OCI-M2 (cell line): ENCODE data around the gene SPG11.
A peak's percentile ranks its signal among the peaks of the same experiment; 100 is the strongest.
"Not testable (repeated sequence)": the region's sequence is repeated elsewhere in the genome, so short reads cannot be mapped to it uniquely, and the experiment has no call there.

ENCODE experiments used
- DNase-seq: peaks from one replicate; lab custom pipeline; 2025; ENCODE audit not compliant: unreplicated experiment; lab: John Stamatoyannopoulos, UW

The SPG11 gene

DNA sequence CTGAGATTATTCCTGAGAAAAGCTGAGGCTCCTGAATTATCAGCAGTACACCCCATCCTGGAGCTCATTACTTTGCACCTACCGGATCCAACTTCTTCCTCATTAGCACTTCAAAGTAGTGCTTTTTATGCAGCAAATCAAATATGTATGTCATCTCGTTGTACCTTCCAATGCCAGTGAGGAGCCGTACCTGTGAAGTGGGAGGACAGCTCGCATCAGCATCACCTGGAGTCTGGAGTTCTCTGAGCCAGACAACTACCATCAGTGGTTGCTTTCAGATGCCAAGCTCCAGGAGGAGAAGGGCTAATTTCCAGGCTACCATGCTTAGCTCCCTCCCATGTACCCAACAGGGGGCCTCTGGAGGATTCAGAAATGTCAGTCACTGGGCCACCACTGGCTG, 94.1 kb downstream of the SPG11 start:
- DNase-seq, result no peak

- no peak for DNase-seq
Observed at GRCh38 chr15:44568338-44568737, 95.1 kb downstream of the SPG11 start.

DNA sequence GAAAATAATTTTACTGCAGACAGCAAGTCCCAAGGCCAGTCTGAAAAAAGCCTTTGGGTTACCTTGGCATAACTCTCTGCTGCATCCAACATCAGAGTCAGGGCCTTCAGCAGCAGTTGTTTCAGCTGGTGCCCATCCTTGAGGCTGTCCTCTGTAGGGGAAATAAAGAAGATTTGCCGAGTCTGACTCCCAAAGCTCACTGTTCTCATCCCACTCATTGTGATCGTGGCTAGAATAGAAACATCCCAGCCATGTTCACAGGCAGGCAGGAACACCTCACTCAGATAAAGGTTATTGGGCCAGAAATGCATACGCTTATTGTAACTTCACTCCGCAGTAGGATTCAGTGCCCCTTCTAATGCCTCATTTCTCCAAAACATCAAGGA, 97.3 kb downstream of the SPG11 start:
- no peak for DNase-seq

DNA sequence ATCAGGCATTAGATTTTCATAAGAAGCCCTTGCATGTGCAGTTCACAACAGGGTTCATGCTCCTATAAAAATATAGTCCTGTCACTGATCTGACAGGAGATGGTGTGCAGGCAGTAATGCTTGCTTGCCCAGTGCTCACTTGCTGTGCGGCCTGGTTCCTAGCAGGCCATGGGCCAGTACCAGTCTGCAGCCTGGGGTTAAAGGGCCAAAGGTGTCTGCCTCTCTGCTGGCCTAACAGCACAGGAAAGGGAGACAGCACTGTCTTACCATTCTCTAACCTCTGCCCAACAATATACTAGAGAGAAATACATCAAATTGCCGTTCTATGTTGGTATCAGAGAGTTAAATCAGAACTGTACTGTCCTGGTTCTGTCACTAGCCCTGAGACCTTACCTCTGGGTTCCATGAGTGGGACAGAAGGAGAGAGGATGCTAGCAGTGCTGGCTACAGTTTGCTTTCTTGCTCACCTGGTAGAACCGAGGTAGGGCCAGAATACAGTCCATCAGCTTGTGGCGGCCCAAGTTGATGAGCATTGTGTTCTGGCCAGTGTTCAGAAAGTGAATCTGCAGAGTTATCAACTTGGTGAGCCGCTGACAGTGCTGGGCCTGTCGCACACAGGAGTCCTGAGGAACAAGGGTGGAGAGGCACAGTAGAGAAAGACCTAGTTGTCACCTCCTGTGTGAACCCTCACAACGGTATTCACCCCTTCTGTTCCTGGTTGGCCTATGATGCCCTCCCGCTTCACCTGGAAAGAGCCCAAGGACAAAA, 97.9 kb downstream of the SPG11 start:
- no peak for DNase-seq

GRCh38 chr15:44560926-44561325, 102.5 kb downstream of the SPG11 start:
- DNase-seq, result not testable (repeated sequence)

DNA sequence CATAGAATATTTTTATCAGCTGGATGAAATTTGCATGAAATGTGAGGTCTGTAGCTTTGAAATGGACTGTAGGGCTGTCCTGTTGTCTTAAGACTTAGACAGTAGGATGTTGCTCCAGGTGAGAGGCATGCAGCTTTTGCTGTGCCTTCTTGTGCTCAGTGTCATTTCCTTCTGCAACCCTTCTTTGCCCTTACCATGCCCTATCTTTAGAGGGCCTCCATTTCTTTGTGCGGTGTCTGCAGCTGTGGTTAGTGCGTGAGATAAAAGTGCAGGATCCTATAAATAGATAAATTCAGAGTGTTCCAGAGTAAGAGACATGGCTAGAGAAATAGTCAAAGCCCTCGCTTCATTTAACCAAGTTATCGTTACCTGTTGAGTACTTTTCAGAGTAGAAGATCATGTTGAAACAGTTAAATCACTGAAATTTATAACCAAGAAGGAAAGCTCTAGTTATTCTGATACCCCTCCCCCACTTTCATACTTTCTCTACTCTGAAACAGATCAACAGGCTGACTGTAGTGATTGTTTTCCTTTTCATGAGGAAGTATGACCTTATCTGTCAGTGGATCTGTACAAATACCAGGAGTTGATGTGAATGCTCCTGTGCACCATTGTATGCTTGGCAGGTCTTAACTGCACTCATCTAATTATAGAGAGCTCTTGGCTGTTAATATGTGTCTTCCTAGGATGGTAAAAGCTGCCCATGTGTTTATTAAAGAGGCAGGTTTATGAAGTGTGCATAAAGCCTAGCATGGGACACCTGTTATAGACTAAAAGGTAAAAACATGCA, 108.3 kb downstream of the SPG11 start:
- DNase-seq, result no peak

DNA sequence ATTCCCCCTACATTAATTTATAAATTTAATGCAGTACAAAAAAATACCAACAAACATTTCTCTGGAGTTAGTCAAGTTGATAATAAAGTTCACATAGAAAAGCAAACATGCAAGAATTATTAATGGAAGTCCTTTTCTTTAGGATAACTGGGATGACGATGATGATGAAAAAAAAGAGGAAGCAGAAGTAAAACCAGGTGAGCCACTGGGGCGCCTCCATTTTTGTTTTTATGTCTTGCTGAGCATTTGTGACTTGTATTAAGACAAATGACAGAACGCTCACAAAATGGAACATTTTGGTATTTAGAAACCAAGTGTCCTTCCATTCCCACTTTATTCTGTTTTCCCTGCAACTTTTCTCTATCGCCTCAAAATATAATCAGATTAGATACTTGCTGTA, 112.7 kb downstream of the SPG11 start:
- no peak for DNase-seq

DNA sequence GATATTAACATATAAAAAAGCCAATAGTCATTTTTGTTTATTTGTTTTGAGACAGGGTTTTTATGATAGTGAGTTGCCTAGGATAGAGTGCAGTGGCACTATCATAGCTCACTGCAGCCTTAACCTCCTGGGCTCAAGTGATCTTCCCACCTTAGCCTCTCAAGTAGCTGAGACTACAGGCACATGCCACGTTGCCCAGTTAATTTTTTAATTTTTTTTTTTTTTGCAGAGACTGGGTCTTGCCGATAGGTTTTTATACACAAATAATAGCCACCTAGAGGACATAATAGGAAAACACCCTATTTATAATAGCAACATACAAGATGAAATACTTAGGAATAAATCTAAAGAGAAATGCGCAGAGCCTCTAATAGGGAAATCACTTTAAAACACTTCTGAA, 113.2 kb downstream of the SPG11 start:
- DNase-seq, result no peak

DNA sequence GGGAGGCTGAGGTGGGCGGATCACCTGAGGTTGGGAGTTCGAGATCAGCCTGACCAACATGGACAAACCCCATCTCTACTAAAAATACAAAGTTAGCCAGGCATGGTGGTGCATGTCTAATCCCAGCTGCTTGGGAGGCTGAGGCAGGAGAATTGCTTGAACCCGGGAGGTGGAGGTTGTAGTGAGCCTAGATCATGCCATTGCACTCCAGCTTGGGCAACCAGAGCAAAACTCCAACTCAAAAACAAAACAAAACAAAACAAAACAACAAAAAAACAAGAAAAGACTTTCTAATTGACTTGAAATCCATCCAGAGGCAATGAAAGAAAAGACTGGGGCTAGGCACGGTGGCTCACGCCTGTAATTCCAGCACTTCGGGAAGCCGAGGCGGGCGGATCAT, 114.3 kb downstream of the SPG11 start:
- DNase-seq, result not testable (repeated sequence)

DNA sequence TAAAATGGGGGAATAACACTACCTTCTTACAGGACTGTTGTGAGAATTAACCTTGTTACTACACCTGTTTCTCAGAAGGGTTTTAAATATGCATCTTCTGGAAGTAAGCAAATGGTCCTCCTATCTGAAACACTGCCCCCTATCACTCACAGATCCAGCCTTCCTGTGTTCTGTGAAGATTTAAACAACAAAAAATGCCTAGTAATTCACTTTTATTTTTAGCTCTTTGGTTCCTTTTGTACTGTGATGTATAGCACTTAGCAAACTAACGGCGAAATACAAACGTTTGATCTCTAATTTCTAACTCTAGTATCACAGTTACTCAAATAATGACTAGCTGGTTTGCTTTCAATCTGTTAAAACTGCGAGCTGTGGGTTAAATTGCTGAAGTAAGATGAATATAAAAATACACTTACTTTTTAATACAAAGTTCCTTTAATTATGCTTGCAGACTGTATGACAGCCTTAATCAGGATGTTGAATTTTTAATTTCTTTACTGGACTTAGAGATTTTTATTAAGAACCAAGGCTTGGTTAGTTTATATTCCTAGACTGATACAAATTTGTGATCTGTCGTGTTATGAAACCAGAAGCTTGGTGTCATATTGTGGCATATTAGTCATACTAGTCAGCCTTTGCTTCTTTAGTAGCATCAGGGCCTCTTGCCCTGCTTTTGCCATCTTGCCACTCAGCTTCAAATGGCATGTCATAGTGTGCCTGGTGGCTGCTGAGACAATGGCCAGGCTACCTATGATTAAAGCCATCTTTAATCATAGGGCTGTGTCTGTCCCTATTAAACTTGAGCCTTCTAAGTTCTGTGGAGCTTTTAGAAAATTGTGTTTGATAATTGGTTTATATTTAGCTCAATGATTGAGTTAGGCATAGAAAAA, 117.3 kb downstream of the SPG11 start:
- DNase-seq, result no peak

GRCh38 chr15:44544745-44545144, 118.7 kb downstream of the SPG11 start:
- not testable (repeated sequence) for DNase-seq

GRCh38 chr15:44542596-44542995, 120.9 kb downstream of the SPG11 start:
- DNase-seq, result no peak

- DNase-seq, result no peak
Observed at GRCh38 chr15:44541282-44541958, 122.0 kb downstream of the SPG11 start.

DNA sequence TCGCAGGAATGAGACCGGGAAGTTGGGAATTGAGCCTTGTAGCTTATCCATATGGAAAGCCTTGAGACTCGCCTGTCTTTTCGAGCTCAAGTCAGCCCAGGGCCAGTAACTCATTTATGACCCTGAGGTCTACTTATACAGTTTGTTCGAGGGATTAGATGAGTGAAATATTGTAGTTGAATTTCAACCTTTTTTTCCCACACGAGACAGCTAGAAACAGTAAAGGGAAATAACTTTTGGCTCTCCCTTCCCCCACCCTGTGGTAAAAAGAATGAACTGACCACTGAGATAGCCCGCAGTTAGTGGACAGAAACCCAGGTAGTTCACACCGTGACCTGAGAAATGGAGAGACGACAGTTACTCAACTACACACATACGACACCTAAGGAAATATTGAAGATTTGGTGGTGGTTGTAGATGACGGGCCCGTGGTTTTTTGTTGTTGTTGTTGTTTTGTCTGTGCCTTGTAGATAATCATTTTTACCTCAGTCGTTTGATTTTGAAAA, 125.7 kb downstream of the SPG11 start:
- no peak for DNase-seq

DNA sequence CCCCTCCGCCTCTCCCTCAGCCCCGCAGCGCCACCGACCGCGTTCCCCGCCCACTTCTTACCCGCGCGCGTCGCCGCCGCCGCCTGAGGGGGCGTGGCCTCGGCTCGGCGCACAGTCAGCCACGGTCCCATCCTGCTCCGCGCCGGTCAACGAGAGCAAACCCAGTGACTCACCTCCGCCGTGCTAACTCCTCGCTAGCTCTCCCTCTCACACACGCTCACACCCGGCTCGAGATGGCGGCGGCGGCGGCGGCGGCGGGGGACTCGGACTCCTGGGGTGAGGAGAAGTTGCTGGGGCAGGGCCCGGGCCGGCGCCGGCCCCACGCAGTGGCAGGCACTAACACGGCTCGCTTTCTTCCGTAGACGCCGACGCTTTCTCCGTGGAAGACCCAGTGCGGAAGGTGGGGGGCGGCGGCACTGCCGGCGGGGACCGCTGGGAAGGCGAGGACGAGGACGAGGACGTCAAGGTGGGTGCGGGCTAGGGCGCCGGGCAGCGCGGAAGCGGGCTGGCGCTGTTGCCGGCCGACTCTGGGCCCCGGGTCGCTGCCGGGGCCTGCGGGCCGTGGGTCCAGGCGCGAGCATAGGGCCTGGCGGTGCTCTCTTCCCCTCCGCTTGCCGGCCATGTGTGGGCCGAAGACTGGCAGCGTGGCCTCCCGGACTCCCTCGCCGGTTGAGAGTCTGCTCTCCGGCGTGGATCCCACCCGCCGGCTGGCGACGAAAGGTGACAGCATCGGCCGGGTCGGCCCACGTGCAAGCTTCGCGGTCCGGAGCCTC, 126.3 kb downstream of the SPG11 start, which contains the start of gene EIF3J:
TSS of gene EIF3J (plus strand) at position 186 of the 773 bp plus-strand sequence. CDS start at position 234, 48 bp downstream.
- no peak for DNase-seq

DNA sequence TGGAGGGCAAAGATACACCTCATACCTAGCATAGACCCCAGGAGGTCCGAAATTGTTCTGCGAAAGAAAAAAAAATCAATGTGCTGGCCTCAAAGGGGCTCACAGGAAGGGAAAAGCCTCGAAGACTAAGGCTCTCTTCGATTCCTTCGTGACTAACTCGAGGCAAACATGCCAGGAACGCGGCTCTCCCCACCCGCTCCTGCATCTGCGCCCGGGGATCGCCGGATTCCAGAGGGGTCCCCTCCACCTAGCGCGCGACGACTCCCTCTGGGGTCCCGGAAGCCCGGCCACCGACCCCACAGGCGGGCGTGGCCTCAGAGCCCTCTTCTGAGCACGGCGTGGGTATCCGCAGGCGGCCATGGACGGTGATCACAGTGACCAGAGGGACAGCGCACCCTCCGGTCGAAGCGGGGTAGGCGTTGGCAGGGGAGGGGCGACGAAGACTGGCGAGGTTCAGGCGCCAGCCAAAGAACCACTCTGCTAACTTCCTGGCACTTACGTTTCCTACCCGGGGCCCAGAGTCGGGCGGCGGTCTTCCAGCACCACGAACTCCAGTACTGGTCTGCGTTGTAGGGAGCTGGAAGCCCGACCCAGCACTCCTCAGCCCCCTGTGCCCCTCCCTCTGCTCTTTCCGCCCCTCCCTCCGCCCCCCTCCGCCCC, 127.0 kb downstream of the SPG11 start:
- peak; percentile 52 for DNase-seq

GRCh38 chr15:44535523-44536301, 127.8 kb downstream of the SPG11 start:
- DNase-seq, result no peak

DNA sequence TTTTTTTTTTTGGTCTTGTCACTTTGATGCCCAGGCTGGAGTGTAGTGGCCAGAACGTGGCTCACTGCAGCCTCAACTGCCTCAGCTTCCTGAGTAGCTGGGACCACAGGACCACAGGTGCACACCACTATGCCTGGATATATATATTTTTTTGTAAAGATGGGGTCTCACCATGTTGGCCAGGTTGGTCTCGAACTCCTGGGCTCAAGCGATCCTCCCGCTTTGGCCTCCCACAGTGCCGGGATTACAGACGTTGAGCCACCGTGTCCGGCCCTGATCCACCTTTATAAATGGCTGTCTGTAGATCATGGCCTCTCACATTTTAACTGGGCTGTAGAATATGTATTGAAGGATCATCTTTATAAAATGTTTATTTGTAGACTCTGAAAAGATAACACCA, 128.4 kb downstream of the SPG11 start:
- DNase-seq, result no peak
